HepG2 (cell line): ENCODE measurements around the gene MTREX. TPM values are rescaled to one million over a fixed set of nuclear protein-coding genes. Genes with fewer than 3 reads are reported as not detected.
A peak's percentile ranks its signal among the peaks of the same experiment; 100 is the strongest.

Experiments used
- CERS6 ChIP-seq: sonication (generic); formaldehyde crosslinking; IDR thresholded peaks from 2 replicates; pipeline ENCODE4 v1.5.0; 2020; ENCODE audit warnings: missing genetic modification reagents
- DDIT3 ChIP-seq: sonication (generic); formaldehyde crosslinking; IDR thresholded peaks from 2 replicates; pipeline ENCODE4 v1.4.0; 2020; ENCODE audit warnings: mild to moderate bottlenecking, missing genetic modification reagents
- ERF ChIP-seq: IDR thresholded peaks from 2 replicates; pipeline ENCODE4 v1.6.1; 2018; ENCODE audit warnings: missing biosample characterization, missing genetic modification reagents
- FOSL1 ChIP-seq: sonication (generic); formaldehyde crosslinking; IDR thresholded peaks from 2 replicates; pipeline ENCODE4 v1.9.0; 2021; ENCODE audit warnings: missing genetic modification reagents, borderline replicate concordance
- FOXA1 ChIP-seq, 2 experiments: fragments of 450-650 bp in 1 of 2; sonication (generic) in 1 of 2; formaldehyde crosslinking in 1 of 2; IDR thresholded peaks; 2 replicates each; pipeline versions ENCODE4 v1.4.0 to v1.6.1; 2016 to 2020; ENCODE audit warnings: missing genetic modification reagents in 1 of 2
- PHF20 ChIP-seq: sonication (generic); formaldehyde crosslinking; IDR thresholded peaks from 2 replicates; pipeline ENCODE4 v1.5.0; 2020; ENCODE audit warnings: mild to moderate bottlenecking, missing genetic modification reagents
- RFXANK ChIP-seq: IDR thresholded peaks from 2 replicates; pipeline ENCODE4 v1.6.1; 2016
- SUZ12 ChIP-seq: fragments of 150-350 bp; IDR thresholded peaks from 2 replicates; pipeline ENCODE4 v1.6.1; 2014; ENCODE audit warnings: low read depth, low read length
- THAP11 ChIP-seq: IDR thresholded peaks from 2 replicates; pipeline ENCODE4 v1.6.1; 2016; ENCODE audit warnings: missing biosample characterization, missing genetic modification reagents
- ZBTB20 ChIP-seq: sonication (generic); formaldehyde crosslinking; IDR thresholded peaks from 2 replicates; pipeline ENCODE4 v1.8.1; 2023; ENCODE audit warnings: missing genetic modification reagents, low read depth, mild to moderate bottlenecking, borderline replicate concordance
- ZBTB49 ChIP-seq: sonication (generic); formaldehyde crosslinking; IDR thresholded peaks from 2 replicates; pipeline ENCODE4 v1.4.0; 2020; ENCODE audit warnings: missing genetic modification reagents, borderline replicate concordance
- ZFY ChIP-seq: sonication (generic); formaldehyde crosslinking; IDR thresholded peaks from 2 replicates; pipeline ENCODE4 v1.4.0; 2020; ENCODE audit warnings: missing genetic modification reagents
- ZNF441 ChIP-seq: sonication (generic); formaldehyde crosslinking; IDR thresholded peaks from 2 replicates; pipeline ENCODE4 v1.7.0; 2021; ENCODE audit warnings: missing genetic modification reagents, borderline replicate concordance
- polyA plus RNA-seq, 8 experiments: library from polyadenylated mRNA; depleted of rRNA in 3 of 8; stranded (reverse) in 7 of 8; unstranded in 1 of 8; fragments of >200 nt; fragmentation: Illumina TruSeq in 4 of 8; extraction: Trizol in 4 of 8; gene quantifications; 2 replicates each; pipeline versions ENCODE4 v1.2.1 to v1.2.3, GENCODE V29; 2011 to 2016; ENCODE audit warnings: low read depth in 4 of 8, missing spikeins in 1 of 8, mixed read lengths in 1 of 8; ENCODE audit not compliant: insufficient read depth in 1 of 8
- total RNA-seq, 5 experiments: library from RNA; depleted of rRNA; stranded (reverse); fragments of >200 nt; fragmentation: Illumina TruSeq; extraction: Trizol; gene quantifications; 2 replicates each; pipeline ENCODE4 v1.2.3, GENCODE V29; 2016; ENCODE audit warnings: low read depth in 1 of 5
- TF ChIP-seq, protein P1 (sequence below), 2 experiments: sonication (generic) in 1 of 2; formaldehyde crosslinking in 1 of 2; IDR thresholded peaks; 2 replicates each; pipeline versions ENCODE4 v1.6.1 to v1.9.0; 2014 to 2022; ENCODE audit warnings: antibody characterized with exemption in 1 of 2, borderline replicate concordance in 1 of 2, inconsistent platforms in 1 of 2, low read depth in 1 of 2, missing genetic modification reagents in 1 of 2
- TF ChIP-seq, protein P2 (sequence below): sonication (generic); formaldehyde crosslinking; IDR thresholded peaks from 2 replicates; pipeline ENCODE4 v1.5.1; 2020; ENCODE audit warnings: mild to moderate bottlenecking, missing genetic modification reagents, borderline replicate concordance

The MTREX gene
- total and polyA plus RNA-seq, 2 of the 13 experiments (the other 11 are each of a cell fraction or from before 2014, with no cell fraction given), result 16.4 to 91.5 TPM

DNA sequence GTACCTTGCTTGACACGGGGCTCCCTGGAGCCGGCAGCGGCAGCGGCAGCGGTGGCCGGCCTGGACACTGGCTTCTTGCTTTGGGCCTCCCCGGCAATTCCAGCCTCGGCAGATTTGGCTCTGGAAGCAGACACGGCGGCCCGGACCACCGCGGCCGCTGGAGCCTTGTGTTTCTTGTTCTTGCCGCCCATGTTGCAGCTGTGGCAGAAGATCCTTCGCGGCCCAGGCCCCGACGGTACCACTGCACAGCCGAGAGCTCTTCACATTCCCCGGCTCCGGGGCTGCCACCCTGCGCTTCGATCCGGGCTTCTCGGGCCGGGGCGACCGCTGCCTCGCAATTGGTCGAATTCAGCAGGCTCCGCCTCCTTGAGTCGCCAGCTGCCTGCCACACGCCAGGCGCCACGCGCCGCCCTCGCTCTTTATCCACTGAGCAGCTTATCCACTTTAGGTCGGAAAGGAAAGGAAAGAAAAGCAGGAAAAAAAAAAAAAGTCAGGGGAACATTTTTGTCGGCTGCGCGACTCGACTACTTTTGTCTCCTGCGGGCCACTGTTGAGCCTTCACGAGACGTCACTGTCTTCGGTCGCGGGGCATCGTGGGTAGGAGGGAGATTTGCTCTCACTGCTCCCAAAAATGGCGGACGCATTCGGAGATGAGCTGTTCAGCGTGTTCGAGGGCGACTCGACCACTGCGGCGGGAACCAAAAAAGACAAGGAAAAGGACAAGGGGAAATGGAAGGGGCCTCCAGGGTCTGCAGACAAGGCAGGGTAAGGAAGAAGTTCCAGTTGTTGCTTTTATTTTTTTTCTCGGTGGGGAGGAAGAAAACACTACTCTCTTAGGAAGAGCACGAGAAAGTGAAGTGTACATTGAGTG lies at the start of gene MTREX, which contains the start of gene DHX29 (continued):
- no peak for TF ChIP-seq DDIT3 (CRISPR knock-in tag)
- 0 out of 2 replicates have a peak, but pooled peaks have one; percentile 3 for TF ChIP-seq FOSL1 (CRISPR knock-in tag)
- TF ChIP-seq RFXANK, result peak; percentile 13; the same call in 1 of the 2 replicates
- TF ChIP-seq CERS6, result peak; percentile 66; the same call in 1 of the 2 replicates
- TF ChIP-seq, protein P1, sequence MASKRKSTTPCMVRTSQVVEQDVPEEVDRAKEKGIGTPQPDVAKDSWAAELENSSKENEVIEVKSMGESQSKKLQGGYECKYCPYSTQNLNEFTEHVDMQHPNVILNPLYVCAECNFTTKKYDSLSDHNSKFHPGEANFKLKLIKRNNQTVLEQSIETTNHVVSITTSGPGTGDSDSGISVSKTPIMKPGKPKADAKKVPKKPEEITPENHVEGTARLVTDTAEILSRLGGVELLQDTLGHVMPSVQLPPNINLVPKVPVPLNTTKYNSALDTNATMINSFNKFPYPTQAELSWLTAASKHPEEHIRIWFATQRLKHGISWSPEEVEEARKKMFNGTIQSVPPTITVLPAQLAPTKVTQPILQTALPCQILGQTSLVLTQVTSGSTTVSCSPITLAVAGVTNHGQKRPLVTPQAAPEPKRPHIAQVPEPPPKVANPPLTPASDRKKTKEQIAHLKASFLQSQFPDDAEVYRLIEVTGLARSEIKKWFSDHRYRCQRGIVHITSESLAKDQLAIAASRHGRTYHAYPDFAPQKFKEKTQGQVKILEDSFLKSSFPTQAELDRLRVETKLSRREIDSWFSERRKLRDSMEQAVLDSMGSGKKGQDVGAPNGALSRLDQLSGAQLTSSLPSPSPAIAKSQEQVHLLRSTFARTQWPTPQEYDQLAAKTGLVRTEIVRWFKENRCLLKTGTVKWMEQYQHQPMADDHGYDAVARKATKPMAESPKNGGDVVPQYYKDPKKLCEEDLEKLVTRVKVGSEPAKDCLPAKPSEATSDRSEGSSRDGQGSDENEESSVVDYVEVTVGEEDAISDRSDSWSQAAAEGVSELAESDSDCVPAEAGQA (IDR thresholded peaks at IDR 0.05; ENCODE audit: low read depth), result peak; percentile 73; the same call in 1 of the 2 replicates
- TF ChIP-seq, protein P1 (CRISPR knock-in tag; IDR thresholded peaks at IDR 0.05; ENCODE audit: borderline replicate concordance), result peak; percentile 65; the same call in 1 of the 2 replicates
- TF ChIP-seq SUZ12, result peak; percentile 41
- TF ChIP-seq, protein P2, sequence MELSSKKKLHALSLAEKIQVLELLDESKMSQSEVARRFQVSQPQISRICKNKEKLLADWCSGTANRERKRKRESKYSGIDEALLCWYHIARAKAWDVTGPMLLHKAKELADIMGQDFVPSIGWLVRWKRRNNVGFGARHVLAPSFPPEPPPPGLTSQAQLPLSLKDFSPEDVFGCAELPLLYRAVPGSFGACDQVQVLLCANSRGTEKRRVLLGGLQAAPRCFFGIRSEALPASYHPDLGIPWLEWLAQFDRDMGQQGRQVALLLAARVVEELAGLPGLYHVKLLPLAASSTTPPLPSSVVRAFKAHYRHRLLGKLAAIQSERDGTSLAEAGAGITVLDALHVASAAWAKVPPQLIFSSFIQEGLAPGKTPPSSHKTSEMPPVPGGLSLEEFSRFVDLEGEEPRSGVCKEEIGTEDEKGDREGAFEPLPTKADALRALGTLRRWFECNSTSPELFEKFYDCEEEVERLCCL (CRISPR knock-in tag), result no peak
- peak; percentile 70; the same call in 1 of the 2 replicates for TF ChIP-seq ZBTB49
- peak; percentile 79 for TF ChIP-seq PHF20 (CRISPR knock-in tag)
- TF ChIP-seq THAP11 (CRISPR knock-in tag), result peak; percentile 91
- peak; percentile 12 for TF ChIP-seq ZBTB20 (CRISPR knock-in tag)
- TF ChIP-seq FOXA1 (IDR thresholded peaks at IDR 0.05), result no peak
- no peak for TF ChIP-seq FOXA1 (CRISPR knock-in tag; IDR thresholded peaks at IDR 0.05)
- TF ChIP-seq ERF (CRISPR knock-in tag), result peak; percentile 72
- TF ChIP-seq ZNF441 (CRISPR knock-in tag), result 0 out of 2 replicates have a peak, but pooled peaks have one; percentile 37
- TF ChIP-seq ZFY (CRISPR knock-in tag), result peak; percentile 96
